ENCODE measurements around the gene ZNF521.

The ZNF521 gene

DNA sequence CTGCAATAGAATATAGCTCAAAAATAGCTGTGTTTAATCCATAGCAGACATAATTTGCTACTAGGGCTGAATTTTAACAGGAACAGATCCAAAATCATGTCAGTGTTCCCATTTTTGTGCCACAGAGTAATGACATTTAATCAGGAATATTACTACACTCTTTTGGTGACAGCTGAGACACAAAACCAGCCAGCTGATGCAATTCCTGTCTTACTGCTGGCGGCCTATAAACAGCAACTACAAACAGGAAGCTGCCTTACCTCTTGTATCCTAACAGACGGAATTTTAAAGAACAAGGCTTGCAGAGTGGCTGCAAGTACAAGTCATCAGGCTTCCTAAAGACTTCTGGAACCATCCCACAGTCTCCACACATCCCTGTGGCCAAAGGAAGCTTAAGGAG, 218.1 kb downstream of the ZNF521 start:
- Histone ChIP-seq H3K4me1 (ENCODE audit: insufficient read depth, low read length) (peaks cover 6% of the 10 kb centered on the region; the same call in 1 of the 2 replicates), H3K9me3 (ENCODE audit: insufficient read depth, low read depth, low read length) (no peaks in the 10 kb centered on the region), H3K9ac (ENCODE audit: low read depth, low read length) (no peak overlapping the region), H3K27ac (ENCODE audit: low read length) (no peak overlapping the region), H3K4me3 (ENCODE audit: low read length) (no peak overlapping the region), H3K36me3 (ENCODE audit: insufficient read depth, low read depth, low read length) (no peaks in the 10 kb centered on the region), H3K27me3 (ENCODE audit: insufficient read depth, low read length) (no peaks in the 10 kb centered on the region)

GRCh38 chr18:25132786-25133496, 219.0 kb downstream of the ZNF521 start:
- Histone ChIP-seq H3K9ac (ENCODE audit: low read depth, low read length) (no peak overlapping the region), H3K9me3 (ENCODE audit: insufficient read depth, low read depth, low read length) (no peaks in the 10 kb centered on the region), H3K4me3 (ENCODE audit: low read length) (no peak overlapping the region), H3K27ac (ENCODE audit: low read length) (no peak overlapping the region), H3K27me3 (ENCODE audit: insufficient read depth, low read length) (no peaks in the 10 kb centered on the region), H3K4me1 (ENCODE audit: insufficient read depth, low read length) (peaks cover 6% of the 10 kb centered on the region; the same call in 1 of the 2 replicates), H3K36me3 (ENCODE audit: insufficient read depth, low read depth, low read length) (no peaks in the 10 kb centered on the region)

GRCh38 chr18:25126751-25127150, 225.2 kb downstream of the ZNF521 start:
- Histone ChIP-seq H3K4me1 (ENCODE audit: insufficient read depth, low read length) (peaks cover 7% of the 10 kb centered on the region; the same call in 1 of the 2 replicates), H3K36me3 (ENCODE audit: insufficient read depth, low read depth, low read length) (no peaks in the 10 kb centered on the region), H3K27me3 (ENCODE audit: insufficient read depth, low read length) (no peaks in the 10 kb centered on the region), H3K9ac (ENCODE audit: low read depth, low read length) (no peak overlapping the region), H3K9me3 (ENCODE audit: insufficient read depth, low read depth, low read length) (no peaks in the 10 kb centered on the region), H3K27ac (ENCODE audit: low read length) (no peak overlapping the region), H3K4me3 (ENCODE audit: low read length) (no peak overlapping the region)

- Histone ChIP-seq H3K4me3 (ENCODE audit: low read length) (no peak overlapping the region), H3K4me1 (ENCODE audit: insufficient read depth, low read length) (peaks cover 7% of the 10 kb centered on the region; the same call in 1 of the 2 replicates), H3K9me3 (ENCODE audit: insufficient read depth, low read depth, low read length) (no peaks in the 10 kb centered on the region), H3K9ac (ENCODE audit: low read depth, low read length) (no peak overlapping the region), H3K27me3 (ENCODE audit: insufficient read depth, low read length) (no peaks in the 10 kb centered on the region), H3K36me3 (ENCODE audit: insufficient read depth, low read depth, low read length) (no peaks in the 10 kb centered on the region), H3K27ac (ENCODE audit: low read length) (no peak overlapping the region)
Observed at GRCh38 chr18:25125680-25126079, 226.3 kb downstream of the ZNF521 start.

GRCh38 chr18:25123438-25124232, 228.3 kb downstream of the ZNF521 start:
- Histone ChIP-seq H3K27me3 (ENCODE audit: insufficient read depth, low read length) (no peaks in the 10 kb centered on the region), H3K4me1 (ENCODE audit: insufficient read depth, low read length) (peaks cover 7% of the 10 kb centered on the region; the same call in 1 of the 2 replicates), H3K4me3 (ENCODE audit: low read length) (no peak overlapping the region), H3K9ac (ENCODE audit: low read depth, low read length) (no peak overlapping the region), H3K9me3 (ENCODE audit: insufficient read depth, low read depth, low read length) (0 out of 2 replicates have a peak, but pooled peaks cover 4% of the 10 kb centered on the region), H3K27ac (ENCODE audit: low read length) (no peak overlapping the region), H3K36me3 (ENCODE audit: insufficient read depth, low read depth, low read length) (no peaks in the 10 kb centered on the region)

DNA sequence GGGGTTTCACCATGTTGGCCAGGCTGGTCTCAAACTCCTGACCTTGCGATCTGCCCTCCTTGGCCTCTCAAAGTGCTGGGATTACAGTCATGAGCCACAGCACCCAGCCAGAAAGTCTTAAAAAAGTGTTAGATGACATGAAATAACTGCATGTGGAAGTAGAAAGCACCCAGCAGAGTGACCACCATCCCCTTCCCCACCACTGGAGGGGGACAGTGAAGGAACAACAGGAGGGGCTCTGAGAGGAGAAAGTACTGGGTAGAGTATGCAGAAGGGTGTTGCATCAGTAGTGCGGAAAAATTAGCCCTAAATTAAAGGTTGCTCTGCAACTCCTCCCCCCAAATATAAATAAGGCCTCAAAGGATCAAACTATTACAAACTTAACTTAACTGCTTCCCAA, 230.5 kb downstream of the ZNF521 start:
- Histone ChIP-seq H3K27me3 (ENCODE audit: insufficient read depth, low read length) (no peaks in the 10 kb centered on the region), H3K27ac (ENCODE audit: low read length) (no peak overlapping the region), H3K9ac (ENCODE audit: low read depth, low read length) (no peak overlapping the region), H3K4me3 (ENCODE audit: low read length) (no peak overlapping the region), H3K9me3 (ENCODE audit: insufficient read depth, low read depth, low read length) (0 out of 2 replicates have a peak, but pooled peaks cover 4% of the 10 kb centered on the region), H3K4me1 (ENCODE audit: insufficient read depth, low read length) (peaks cover 3% of the 10 kb centered on the region; the same call in 1 of the 2 replicates), H3K36me3 (ENCODE audit: insufficient read depth, low read depth, low read length) (no peaks in the 10 kb centered on the region)

GRCh38 chr18:25113566-25113965, 238.4 kb downstream of the ZNF521 start:
- H3K4me1 ChIP-seq (ENCODE audit: insufficient read depth, low read length): peaks cover 10% of the 10 kb centered on the region; the same call in 1 of the 2 replicates
- H3K27me3 ChIP-seq (ENCODE audit: insufficient read depth, low read length): no peaks in the 10 kb centered on the region
- H3K4me3 ChIP-seq (ENCODE audit: low read length): no peak overlapping the region
- H3K36me3 ChIP-seq (ENCODE audit: insufficient read depth, low read depth, low read length): no peaks in the 10 kb centered on the region
- H3K27ac ChIP-seq (ENCODE audit: low read length): no peak overlapping the region
- no peaks in the 10 kb centered on the region for H3K9me3 ChIP-seq (ENCODE audit: insufficient read depth, low read depth, low read length)
- H3K9ac ChIP-seq (ENCODE audit: low read depth, low read length): no peak overlapping the region

GRCh38 chr18:25112821-25113434, 239.0 kb downstream of the ZNF521 start:
- Histone ChIP-seq H3K36me3 (ENCODE audit: insufficient read depth, low read depth, low read length) (no peaks in the 10 kb centered on the region), H3K27me3 (ENCODE audit: insufficient read depth, low read length) (no peaks in the 10 kb centered on the region), H3K9me3 (ENCODE audit: insufficient read depth, low read depth, low read length) (no peaks in the 10 kb centered on the region), H3K4me1 (ENCODE audit: insufficient read depth, low read length) (peaks cover 10% of the 10 kb centered on the region; the same call in 1 of the 2 replicates), H3K9ac (ENCODE audit: low read depth, low read length) (no peak overlapping the region), H3K4me3 (ENCODE audit: low read length) (no peak overlapping the region), H3K27ac (ENCODE audit: low read length) (no peak overlapping the region)

- no peak overlapping the region for H3K27ac ChIP-seq (ENCODE audit: low read length)
- H3K36me3 ChIP-seq (ENCODE audit: insufficient read depth, low read depth, low read length): no peaks in the 10 kb centered on the region
- H3K9ac ChIP-seq (ENCODE audit: low read depth, low read length): no peak overlapping the region
- H3K4me3 ChIP-seq (ENCODE audit: low read length): no peak overlapping the region
- no peaks in the 10 kb centered on the region for H3K9me3 ChIP-seq (ENCODE audit: insufficient read depth, low read depth, low read length)
- H3K4me1 ChIP-seq (ENCODE audit: insufficient read depth, low read length): peaks cover 10% of the 10 kb centered on the region; the same call in 1 of the 2 replicates
- no peaks in the 10 kb centered on the region for H3K27me3 ChIP-seq (ENCODE audit: insufficient read depth, low read length)
Observed at GRCh38 chr18:25111377-25112288, 240.3 kb downstream of the ZNF521 start.

DNA sequence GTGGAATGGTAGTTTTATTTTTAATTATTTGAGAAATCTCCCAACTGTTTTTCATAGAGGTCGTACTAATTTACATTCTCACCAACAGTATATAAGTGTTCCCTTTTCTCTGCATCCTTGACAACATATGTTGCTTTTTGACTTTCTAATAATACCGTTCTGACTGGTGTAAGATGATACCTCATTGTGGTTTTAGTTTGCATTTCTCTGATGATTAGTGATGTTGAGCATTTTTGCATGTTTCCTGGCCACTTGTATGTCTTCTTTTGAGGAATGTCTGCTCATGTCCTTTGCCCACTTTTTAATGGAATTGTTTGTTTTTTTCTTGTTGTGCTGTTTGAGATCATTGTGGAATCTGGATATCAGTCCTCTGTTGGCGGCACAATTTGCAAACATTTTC, 242.5 kb downstream of the ZNF521 start:
- Histone ChIP-seq H3K4me3 (ENCODE audit: low read length) (no peak overlapping the region), H3K27ac (ENCODE audit: low read length) (no peak overlapping the region), H3K27me3 (ENCODE audit: insufficient read depth, low read length) (no peaks in the 10 kb centered on the region), H3K4me1 (ENCODE audit: insufficient read depth, low read length) (peaks cover 10% of the 10 kb centered on the region; the same call in 1 of the 2 replicates), H3K9ac (ENCODE audit: low read depth, low read length) (no peak overlapping the region), H3K36me3 (ENCODE audit: insufficient read depth, low read depth, low read length) (no peaks in the 10 kb centered on the region), H3K9me3 (ENCODE audit: insufficient read depth, low read depth, low read length) (no peaks in the 10 kb centered on the region)
